Nephron (organoid): Measurements from ENCODE around the gene TAS2R40.

Source experiments
- H3K27ac Mint-ChIP-seq, 3 experiments: 2 replicates each; pipeline ENCODE4 v1.8.0; 2020; ENCODE audit warnings: mixed read lengths in 3 of 3, mild to moderate bottlenecking in 2 of 3, moderate library complexity in 1 of 3
- H3K27me3 Mint-ChIP-seq: 2 replicates; pipeline ENCODE4 v1.8.0; 2021; ENCODE audit warnings: low read depth, mild to moderate bottlenecking, moderate library complexity, mixed read lengths
- H3K36me3 Mint-ChIP-seq: 2 replicates; pipeline ENCODE4 v1.8.0; 2020; ENCODE audit warnings: low read depth, mixed read lengths
- H3K4me1 Mint-ChIP-seq: 2 replicates; pipeline ENCODE4 v1.8.0; 2020; ENCODE audit warnings: mixed read lengths
- H3K4me3 Mint-ChIP-seq, 3 experiments: 2 replicates each; pipeline ENCODE4 v1.8.0; 2020; ENCODE audit warnings: mild to moderate bottlenecking in 3 of 3, mixed read lengths in 3 of 3, moderate library complexity in 2 of 3
- H3K9me3 Mint-ChIP-seq: 2 replicates; pipeline ENCODE4 v1.8.0; 2020; ENCODE audit warnings: mixed read lengths
- CTCF ChIP-seq, 3 experiments: fragments of 200-600 bp; sonication (generic); IDR thresholded peaks; one replicate each; pipeline ENCODE4 v1.5.0; 2021; ENCODE audit warnings: antibody characterized with exemption in 3 of 3; ENCODE audit not compliant: unreplicated experiment in 3 of 3

The TAS2R40 gene

GRCh38 chr7:143256325-143256724 is 34.5 kb downstream of the TAS2R40 start:
- no peak for TF ChIP-seq CTCF (IDR thresholded peaks at IDR 0.05; ENCODE audit: unreplicated experiment in 3 of 3)
- H3K4me3 Mint-ChIP-seq: no peak overlapping the region
- no peak overlapping the region for H3K27ac Mint-ChIP-seq
- no peaks in the 10 kb centered on the region for H3K27me3 Mint-ChIP-seq
- H3K4me1 Mint-ChIP-seq: no peaks in the 10 kb centered on the region
- H3K36me3 Mint-ChIP-seq: peaks cover 4% of the 10 kb centered on the region
- peaks cover 20% of the 10 kb centered on the region for H3K9me3 Mint-ChIP-seq

GRCh38 chr7:143256932-143257331 is 35.1 kb downstream of the TAS2R40 start:
- Mint-ChIP-seq H3K9me3 (peaks cover 20% of the 10 kb centered on the region), H3K27me3 (no peaks in the 10 kb centered on the region), H3K36me3 (peaks cover 4% of the 10 kb centered on the region), H3K4me3 (no peak overlapping the region), H3K27ac (no peak overlapping the region), H3K4me1 (no peaks in the 10 kb centered on the region)
- TF ChIP-seq CTCF (IDR thresholded peaks at IDR 0.05; ENCODE audit: unreplicated experiment in 3 of 3): no peak

GRCh38 chr7:143257501-143257900 is 35.7 kb downstream of the TAS2R40 start:
- Mint-ChIP-seq H3K9me3 (peaks cover 15% of the 10 kb centered on the region), H3K27me3 (no peaks in the 10 kb centered on the region), H3K27ac (no peak overlapping the region), H3K4me3 (no peak overlapping the region), H3K36me3 (peaks cover 4% of the 10 kb centered on the region), H3K4me1 (no peaks in the 10 kb centered on the region)
- no peak for TF ChIP-seq CTCF (IDR thresholded peaks at IDR 0.05; ENCODE audit: unreplicated experiment in 3 of 3)

GRCh38 chr7:143258831-143259230 is 37.0 kb downstream of the TAS2R40 start:
- Mint-ChIP-seq H3K27ac (no peak overlapping the region), H3K4me1 (peaks cover 4% of the 10 kb centered on the region), H3K36me3 (no peaks in the 10 kb centered on the region), H3K27me3 (no peaks in the 10 kb centered on the region), H3K4me3 (no peak overlapping the region), H3K9me3 (peaks cover 6% of the 10 kb centered on the region)
- no peak for TF ChIP-seq CTCF (IDR thresholded peaks at IDR 0.05; ENCODE audit: unreplicated experiment in 3 of 3)

GRCh38 chr7:143259765-143260164 is 37.9 kb downstream of the TAS2R40 start:
- no peak for TF ChIP-seq CTCF (IDR thresholded peaks at IDR 0.05; ENCODE audit: unreplicated experiment in 3 of 3)
- Mint-ChIP-seq H3K4me1 (peaks cover 12% of the 10 kb centered on the region), H3K4me3 (peak overlapping the region in 1 of 3 experiments; percentile 15), H3K9me3 (no peaks in the 10 kb centered on the region), H3K27ac (no peak overlapping the region), H3K36me3 (peaks cover 5% of the 10 kb centered on the region), H3K27me3 (no peaks in the 10 kb centered on the region)

GRCh38 chr7:143261901-143262300 is 40.1 kb downstream of the TAS2R40 start:
- H3K4me1 Mint-ChIP-seq: peaks cover 17% of the 10 kb centered on the region
- H3K4me3 Mint-ChIP-seq: peak overlapping the region; percentile 80 to 98 (median 91)
- no peaks in the 10 kb centered on the region for H3K27me3 Mint-ChIP-seq
- no peaks in the 10 kb centered on the region for H3K9me3 Mint-ChIP-seq
- H3K27ac Mint-ChIP-seq: peak overlapping the region in 1 of 3 experiments; percentile 72
- peaks cover 10% of the 10 kb centered on the region for H3K36me3 Mint-ChIP-seq
- no peak for TF ChIP-seq CTCF (IDR thresholded peaks at IDR 0.05; ENCODE audit: unreplicated experiment in 3 of 3)
